Stimulated activated CD4-positive, alpha-beta T cell treated with anti-CD3 and anti-CD28 coated beads, Interleukin-2, amount 100 ng/mL, for 4 hours (primary cell): ENCODE measurements around the gene KCTD11.
A peak's percentile ranks its signal among the peaks of the same experiment; 100 is the strongest.
"Not testable (repeated sequence)": the region's sequence is repeated elsewhere in the genome, so short reads cannot be mapped to it uniquely, and the experiment has no call there.

Experiments used
- DNase-seq: peaks from one replicate; pipeline ENCODE4 v3.0.0-alpha.2; 2020; ENCODE audit warnings: low read depth

Gene KCTD11

GRCh38 chr17:7322520-7323194, 29.3 kb upstream of the KCTD11 start:
- no peak for DNase-seq

- peak; percentile 50 for DNase-seq
Measured at GRCh38 chr17:7323731-7324437, 28.1 kb upstream of the KCTD11 start.

GRCh38 chr17:7324438-7324779, 27.6 kb upstream of the KCTD11 start:
- DNase-seq: no peak

GRCh38 chr17:7325031-7325528, 26.9 kb upstream of the KCTD11 start:
- DNase-seq: no peak

GRCh38 chr17:7326186-7326585, 25.8 kb upstream of the KCTD11 start:
- no peak for DNase-seq

GRCh38 chr17:7327056-7327455, 24.9 kb upstream of the KCTD11 start:
- DNase-seq: no peak

- no peak for DNase-seq
Measured at GRCh38 chr17:7327501-7327900, 24.5 kb upstream of the KCTD11 start.

GRCh38 chr17:7328009-7328408, 24.0 kb upstream of the KCTD11 start:
- no peak for DNase-seq

- no peak for DNase-seq
Measured at GRCh38 chr17:7328840-7329373, 23.1 kb upstream of the KCTD11 start, which contains the start of gene NEURL4. NEURL4 (minus strand) TSS chr17:7329335; CDS start chr17:7329312, 23 bp downstream.

GRCh38 chr17:7329374-7329996, 22.5 kb upstream of the KCTD11 start:
- DNase-seq: peak; percentile 93

GRCh38 chr17:7329997-7330637, 21.8 kb upstream of the KCTD11 start:
- DNase-seq: peak; percentile 57

GRCh38 chr17:7330638-7331015, 21.3 kb upstream of the KCTD11 start:
- DNase-seq: no peak

GRCh38 chr17:7332111-7332510, 19.9 kb upstream of the KCTD11 start:
- DNase-seq: no peak

GRCh38 chr17:7332600-7333069, 19.3 kb upstream of the KCTD11 start:
- DNase-seq: not testable (repeated sequence)

GRCh38 chr17:7334938-7335538, 16.9 kb upstream of the KCTD11 start:
- no peak for DNase-seq

- DNase-seq: not testable (repeated sequence)
Measured at GRCh38 chr17:7335765-7336164, 16.2 kb upstream of the KCTD11 start.

GRCh38 chr17:7336240-7337175, 15.5 kb upstream of the KCTD11 start, which contains the start of gene ACAP1:
ACAP1 (plus strand) TSS chr17:7336529; CDS start chr17:7336735, 206 bp downstream.
- DNase-seq: peak; percentile 71

GRCh38 chr17:7337600-7337999, 14.4 kb upstream of the KCTD11 start:
- DNase-seq: not testable (repeated sequence)

- DNase-seq: no peak
Measured at GRCh38 chr17:7340179-7340578, 11.8 kb upstream of the KCTD11 start.

GRCh38 chr17:7341842-7342241, 10.1 kb upstream of the KCTD11 start:
- no peak for DNase-seq
